Brain microvascular endothelial cell (primary cell): ENCODE results near the gene C2CD2L.
A peak's percentile ranks its signal among the peaks of the same experiment; 100 is the strongest.

Experiments used
- DNase-seq: peaks from one replicate; pipeline ENCODE4 v3.0.0-alpha.2; 2020
- H3K27ac ChIP-seq: fragments of 250-450 bp; sonication (Bioruptor Pico); 2 replicates; pipeline ENCODE4 v1.5.1; 2020; ENCODE audit warnings: mild to moderate bottlenecking, moderate library complexity
- H3K27me3 ChIP-seq: fragments of 250-450 bp; sonication (Bioruptor Pico); replicated peaks from 2 replicates; pipeline ENCODE4 v1.5.1; 2020; ENCODE audit warnings: mild to moderate bottlenecking
- H3K36me3 ChIP-seq: fragments of 250-450 bp; sonication (Bioruptor Pico); replicated peaks from 2 replicates; pipeline ENCODE4 v1.5.1; 2020; ENCODE audit warnings: mild to moderate bottlenecking
- H3K4me3 ChIP-seq: 2 replicates; pipeline ENCODE4 v1.5.1; 2011; ENCODE audit warnings: low read depth, mild to moderate bottlenecking, control low read depth, low read length, moderate library complexity
- CTCF ChIP-seq: IDR thresholded peaks from 2 replicates; pipeline ENCODE4 v1.5.1; 2011; ENCODE audit warnings: low read depth, mild to moderate bottlenecking, moderate library complexity, low read length, control low read depth, inconsistent platforms; ENCODE audit errors: missing control alignments
- in situ Hi-C: cut with HindIII; loops from 2 replicates; pipeline ENCODE4 v1.10.0; 2017; ENCODE audit warnings: low sequenced_read_pairs, low pct_ligation_motif_present

The C2CD2L gene

GRCh38 chr11:119154178-119154577, 47.0 kb downstream of the C2CD2L start:
- no peak overlapping the region for H3K4me3 ChIP-seq
- in situ Hi-C loops: no loop called here
- DNase-seq: no peak
- TF ChIP-seq CTCF: no peak
- H3K36me3 ChIP-seq: no peaks in the 10 kb centered on the region
- no peak overlapping the region for H3K27ac ChIP-seq
- H3K27me3 ChIP-seq: peaks cover 4% of the 10 kb centered on the region

GRCh38 chr11:119155733-119156492, 48.8 kb downstream of the C2CD2L start:
- no peak overlapping the region for H3K4me3 ChIP-seq
- in situ Hi-C loops: no loop called here
- H3K27ac ChIP-seq: no peak overlapping the region
- DNase-seq: no peak
- H3K36me3 ChIP-seq: no peaks in the 10 kb centered on the region
- H3K27me3 ChIP-seq: no peaks in the 10 kb centered on the region
- peak; percentile 51 for TF ChIP-seq CTCF

- no peaks in the 10 kb centered on the region for H3K36me3 ChIP-seq
- in situ Hi-C loops: no loop called here
- H3K4me3 ChIP-seq: no peak overlapping the region
- TF ChIP-seq CTCF: no peak
- no peaks in the 10 kb centered on the region for H3K27me3 ChIP-seq
- no peak for DNase-seq
- H3K27ac ChIP-seq: no peak overlapping the region
Observed at GRCh38 chr11:119156496-119156895, 49.4 kb downstream of the C2CD2L start.

GRCh38 chr11:119157063-119157462, 49.9 kb downstream of the C2CD2L start:
- no peak for DNase-seq
- H3K36me3 ChIP-seq: no peaks in the 10 kb centered on the region
- in situ Hi-C loops: no loop called here
- TF ChIP-seq CTCF: no peak
- no peak overlapping the region for H3K4me3 ChIP-seq
- H3K27ac ChIP-seq: no peak overlapping the region
- no peaks in the 10 kb centered on the region for H3K27me3 ChIP-seq

GRCh38 chr11:119158467-119158866, 51.3 kb downstream of the C2CD2L start:
- Histone ChIP-seq H3K27ac (no peak overlapping the region), H3K4me3 (no peak overlapping the region), H3K36me3 (no peaks in the 10 kb centered on the region), H3K27me3 (no peaks in the 10 kb centered on the region)
- no peak for DNase-seq
- TF ChIP-seq CTCF: no peak
- in situ Hi-C loops: no loop called here

GRCh38 chr11:119160151-119160550, 53.0 kb downstream of the C2CD2L start:
- Histone ChIP-seq H3K4me3 (no peak overlapping the region), H3K27me3 (no peaks in the 10 kb centered on the region), H3K36me3 (no peaks in the 10 kb centered on the region), H3K27ac (no peak overlapping the region)
- no peak for TF ChIP-seq CTCF
- in situ Hi-C loops: no loop called here
- no peak for DNase-seq
